NT2/D1 (cell line): Measurements from ENCODE around the gene TMEFF1.

Experiments used
- SUZ12 ChIP-seq: IDR thresholded peaks from 2 replicates; pipeline ENCODE4 v1.6.1; 2011; ENCODE audit not compliant: insufficient read length, insufficient read depth; ENCODE audit errors: extremely low read depth
- YY1 ChIP-seq: IDR thresholded peaks from 2 replicates; pipeline ENCODE4 v1.6.1; 2011; ENCODE audit not compliant: insufficient read length, insufficient read depth
- ZNF274 ChIP-seq: IDR thresholded peaks from 2 replicates; pipeline ENCODE4 v1.6.1; 2011; ENCODE audit warnings: mild to moderate bottlenecking, low read depth, low read length

DNA sequence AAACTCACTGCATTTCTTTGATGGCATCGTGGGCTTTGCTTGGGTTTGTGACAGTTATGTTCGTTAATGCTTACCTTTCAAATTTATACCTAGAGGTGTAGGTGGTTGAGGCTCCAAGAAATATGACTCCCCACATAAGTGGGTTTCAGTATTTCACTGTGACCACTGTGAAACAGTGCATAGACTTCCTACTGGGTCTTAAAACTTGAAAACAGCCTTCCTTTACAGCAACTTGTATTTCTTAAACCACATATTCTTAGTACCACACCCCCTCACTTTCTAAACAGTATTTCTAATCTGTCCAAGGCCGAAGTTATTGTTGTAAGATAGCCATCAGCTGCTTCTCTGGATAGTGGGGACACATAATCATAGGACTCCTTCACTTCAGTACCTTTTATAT lies 48.3 kb downstream of the TMEFF1 start:
- TF ChIP-seq YY1 (no peak), SUZ12 (no peak), ZNF274 (no peak)
